ENCODE data around the gene VIM.

VIM gene

DNA sequence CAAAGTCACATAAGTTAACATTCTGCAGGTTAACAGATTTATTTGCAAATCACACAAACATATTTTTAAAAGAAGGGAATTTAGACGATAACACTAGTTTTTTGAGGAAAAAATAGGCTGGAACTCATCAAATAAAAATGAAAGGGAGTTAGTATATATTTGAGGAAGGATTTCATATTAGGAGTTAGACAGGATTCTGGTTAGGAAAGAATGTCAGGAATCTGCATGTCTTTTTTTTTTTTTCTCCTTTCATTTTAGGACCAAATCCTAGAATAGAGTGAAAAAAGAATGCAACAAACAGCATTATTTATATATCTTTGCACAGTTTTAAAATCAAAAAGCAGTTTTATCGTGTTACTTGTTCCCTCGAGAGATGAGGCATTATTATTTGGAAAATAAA, 17.7 kb upstream of the VIM start:
- DNase-seq: no peak

DNA sequence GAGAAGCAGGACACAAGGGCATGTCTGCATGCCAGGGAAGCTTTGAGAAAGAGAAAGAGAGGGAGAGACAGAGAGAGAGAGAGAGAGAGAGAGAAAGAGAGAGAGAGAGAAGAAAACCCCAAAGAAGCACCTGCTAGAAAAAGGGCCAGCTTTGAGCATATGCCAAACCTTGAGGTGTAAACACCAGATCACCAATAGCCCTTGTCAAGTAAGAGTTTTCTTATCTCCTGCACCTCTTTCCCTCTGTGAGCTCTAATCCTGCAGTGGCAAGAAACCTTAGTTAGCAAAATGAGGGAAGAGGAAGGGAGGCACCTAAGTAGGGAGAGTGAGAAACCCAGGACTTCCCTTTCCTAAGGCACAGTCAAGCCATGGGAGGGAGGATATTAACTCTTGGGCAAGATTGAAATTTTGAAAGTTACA, 15.2 kb upstream of the VIM start:
- no peak for DNase-seq

DNA sequence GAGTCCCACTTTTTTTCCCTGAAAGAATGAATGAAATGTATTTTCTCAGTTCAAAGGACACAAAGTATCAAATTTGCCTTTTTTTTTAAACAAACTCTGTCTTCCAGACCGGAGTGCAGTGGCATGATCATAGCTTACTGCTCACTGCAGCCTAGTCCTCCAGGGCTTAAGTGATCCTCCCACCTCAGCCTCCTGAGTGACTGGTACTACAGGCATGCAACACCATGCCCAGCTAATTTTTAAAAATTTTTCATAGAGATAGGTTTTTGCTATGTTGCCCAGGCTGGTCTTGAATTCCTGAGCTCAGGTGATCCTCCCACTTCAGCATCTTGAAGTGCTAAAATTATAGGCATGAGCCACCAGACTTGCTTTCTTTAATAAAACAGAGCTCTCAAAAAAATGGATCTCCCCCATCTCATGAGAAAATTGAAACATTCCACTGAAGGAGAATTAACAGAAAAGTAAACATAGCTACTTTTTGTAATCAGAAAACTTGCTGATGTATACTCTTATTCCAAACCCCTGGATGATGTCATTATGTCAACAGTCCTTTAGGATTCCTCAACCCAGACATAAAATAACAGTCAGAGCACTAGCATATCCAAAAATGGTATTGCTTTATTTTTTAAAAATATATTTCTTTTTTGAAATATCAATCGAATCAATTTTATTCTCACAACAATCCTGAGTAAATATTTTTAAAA, 14.2 kb upstream of the VIM start:
- no peak for DNase-seq

- DNase-seq: no peak
These were observed 13.5 kb upstream of the VIM start for GRCh38 chr10:17214526-17214925.

DNA sequence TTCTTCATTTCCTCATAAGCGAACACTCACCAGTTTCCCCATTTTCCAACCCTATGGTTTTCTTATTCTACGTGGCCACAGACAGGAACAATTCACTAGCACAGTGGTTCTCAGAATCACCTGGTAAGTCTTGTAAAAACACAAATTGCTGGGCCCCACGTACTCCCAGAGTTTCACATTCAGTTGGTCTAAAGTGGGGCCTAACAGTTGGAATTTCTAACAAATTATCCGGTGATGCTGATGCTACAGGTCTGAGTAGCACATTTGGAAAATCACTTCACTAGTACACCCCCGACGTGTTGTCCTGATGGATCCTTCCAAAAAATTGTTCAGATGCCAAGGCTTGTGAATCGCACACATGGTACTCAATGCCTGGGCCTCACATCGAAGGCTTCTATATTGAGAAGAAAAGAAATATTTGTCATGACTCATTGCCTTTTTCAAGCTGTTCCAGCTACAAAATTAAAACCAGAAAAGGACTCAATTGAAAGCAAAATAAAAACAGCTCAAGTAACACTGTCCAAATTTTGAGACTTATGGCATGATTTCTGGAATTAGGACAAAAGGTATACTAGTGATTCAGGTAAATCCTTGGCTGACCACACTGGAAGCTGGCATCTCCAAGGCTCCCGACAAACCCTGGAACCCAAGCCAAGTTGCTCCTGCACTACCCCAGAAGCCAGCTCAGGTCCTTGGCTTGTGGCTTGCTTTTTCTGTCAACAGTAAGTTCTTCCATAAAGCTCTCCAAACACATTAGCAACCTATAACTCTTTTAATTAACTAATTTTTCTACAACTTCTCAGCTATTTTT, 12.9 kb upstream of the VIM start:
- no peak for DNase-seq

GRCh38 chr10:17215782-17216122, 12.3 kb upstream of the VIM start:
- DNase-seq: no peak

- DNase-seq: no peak
These were observed 11.7 kb upstream of the VIM start for GRCh38 chr10:17216217-17216900.

- no peak for DNase-seq
These were observed 11.1 kb upstream of the VIM start for GRCh38 chr10:17216901-17217395.

DNA sequence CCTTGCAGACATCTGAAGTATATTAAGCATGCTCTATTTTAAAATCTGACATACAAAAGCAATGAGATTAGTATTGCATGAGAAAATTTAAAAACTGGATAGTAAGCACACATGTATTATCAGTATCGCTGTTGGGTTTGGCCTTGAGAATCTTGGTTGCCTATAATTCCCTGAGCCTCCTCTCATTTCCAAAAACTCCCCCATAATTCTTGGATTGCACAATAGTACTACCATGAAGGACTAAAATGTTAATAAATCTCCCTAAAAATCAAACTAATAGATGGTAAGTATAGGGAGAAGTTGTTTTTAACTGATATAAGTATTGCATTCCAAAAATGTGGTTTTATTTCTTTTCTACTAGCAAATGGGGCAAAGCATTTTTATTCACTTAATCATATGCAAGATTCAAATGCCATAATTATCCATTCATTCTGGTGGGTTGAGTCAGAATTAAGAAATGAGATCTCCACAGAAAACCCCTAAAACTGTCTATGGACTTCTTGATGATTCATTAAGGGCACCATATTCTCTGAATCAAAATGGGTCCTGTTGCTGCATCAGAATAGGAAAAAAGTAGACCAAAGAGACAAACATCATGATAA, 10.3 kb upstream of the VIM start:
- no peak for DNase-seq

- DNase-seq: no peak
These were observed 9.0 kb upstream of the VIM start for GRCh38 chr10:17219024-17219423.

DNA sequence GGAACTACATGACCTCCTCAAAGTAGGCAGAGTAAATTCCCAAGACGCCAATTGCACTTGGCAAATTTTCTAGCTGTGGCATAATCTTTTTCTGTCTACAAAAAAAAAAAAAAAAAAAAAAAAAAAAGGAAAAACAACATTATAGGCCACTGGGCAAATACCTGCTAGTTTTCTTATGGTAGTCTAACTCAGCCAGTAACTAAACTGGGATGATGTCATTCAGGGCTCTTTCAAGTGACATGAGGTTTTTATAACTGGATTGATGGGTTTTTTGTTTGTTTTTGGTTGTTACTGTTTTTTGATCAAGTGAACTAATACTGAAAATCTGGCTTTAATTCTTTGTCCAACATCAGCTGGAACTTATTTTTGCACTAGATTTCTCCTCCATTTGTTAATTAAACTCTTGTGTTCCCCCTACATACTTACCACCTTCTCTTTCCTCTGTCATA, 7.4 kb upstream of the VIM start:
- no peak for DNase-seq

- DNase-seq: no peak
These were observed 5.7 kb upstream of the VIM start for GRCh38 chr10:17222329-17222728.

GRCh38 chr10:17225808-17226207, 2.2 kb upstream of the VIM start:
- DNase-seq: no peak

DNA sequence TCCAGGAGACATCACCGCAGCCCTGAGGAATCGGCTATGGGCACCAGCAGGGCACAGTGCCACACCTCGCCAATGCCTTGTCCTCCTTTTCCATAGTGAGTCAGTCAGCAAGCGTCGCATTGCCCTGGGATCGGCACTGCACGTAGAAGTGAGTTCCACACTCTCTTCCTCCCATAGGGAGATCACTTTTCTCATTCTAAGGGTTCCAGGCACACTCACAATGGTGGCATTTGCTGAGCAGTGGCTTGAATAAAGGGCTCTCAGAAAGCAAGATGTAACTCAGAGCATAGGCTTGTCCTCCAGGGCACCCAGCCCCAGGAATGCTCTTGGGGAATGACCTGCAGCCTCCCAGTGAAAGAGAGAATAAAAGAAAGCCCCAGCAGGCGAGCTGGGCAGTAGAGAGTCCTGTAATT, 1.1 kb upstream of the VIM start:
- DNase-seq: no peak

- no peak for DNase-seq
These were observed 512 bp upstream of the VIM start for GRCh38 chr10:17227367-17228090.

DNA sequence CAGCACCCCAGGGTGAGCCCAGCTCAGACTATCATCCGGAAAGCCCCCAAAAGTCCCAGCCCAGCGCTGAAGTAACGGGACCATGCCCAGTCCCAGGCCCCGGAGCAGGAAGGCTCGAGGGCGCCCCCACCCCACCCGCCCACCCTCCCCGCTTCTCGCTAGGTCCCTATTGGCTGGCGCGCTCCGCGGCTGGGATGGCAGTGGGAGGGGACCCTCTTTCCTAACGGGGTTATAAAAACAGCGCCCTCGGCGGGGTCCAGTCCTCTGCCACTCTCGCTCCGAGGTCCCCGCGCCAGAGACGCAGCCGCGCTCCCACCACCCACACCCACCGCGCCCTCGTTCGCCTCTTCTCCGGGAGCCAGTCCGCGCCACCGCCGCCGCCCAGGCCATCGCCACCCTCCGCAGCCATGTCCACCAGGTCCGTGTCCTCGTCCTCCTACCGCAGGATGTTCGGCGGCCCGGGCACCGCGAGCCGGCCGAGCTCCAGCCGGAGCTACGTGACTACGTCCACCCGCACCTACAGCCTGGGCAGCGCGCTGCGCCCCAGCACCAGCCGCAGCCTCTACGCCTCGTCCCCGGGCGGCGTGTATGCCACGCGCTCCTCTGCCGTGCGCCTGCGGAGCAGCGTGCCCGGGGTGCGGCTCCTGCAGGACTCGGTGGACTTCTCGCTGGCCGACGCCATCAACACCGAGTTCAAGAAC, 1.1 kb downstream of the VIM start:
- peak; percentile 44 to 46 for DNase-seq

- peak in 1 of 2 donors; percentile 43 for DNase-seq
These were observed 1.6 kb downstream of the VIM start for GRCh38 chr10:17229717-17229966.

DNA sequence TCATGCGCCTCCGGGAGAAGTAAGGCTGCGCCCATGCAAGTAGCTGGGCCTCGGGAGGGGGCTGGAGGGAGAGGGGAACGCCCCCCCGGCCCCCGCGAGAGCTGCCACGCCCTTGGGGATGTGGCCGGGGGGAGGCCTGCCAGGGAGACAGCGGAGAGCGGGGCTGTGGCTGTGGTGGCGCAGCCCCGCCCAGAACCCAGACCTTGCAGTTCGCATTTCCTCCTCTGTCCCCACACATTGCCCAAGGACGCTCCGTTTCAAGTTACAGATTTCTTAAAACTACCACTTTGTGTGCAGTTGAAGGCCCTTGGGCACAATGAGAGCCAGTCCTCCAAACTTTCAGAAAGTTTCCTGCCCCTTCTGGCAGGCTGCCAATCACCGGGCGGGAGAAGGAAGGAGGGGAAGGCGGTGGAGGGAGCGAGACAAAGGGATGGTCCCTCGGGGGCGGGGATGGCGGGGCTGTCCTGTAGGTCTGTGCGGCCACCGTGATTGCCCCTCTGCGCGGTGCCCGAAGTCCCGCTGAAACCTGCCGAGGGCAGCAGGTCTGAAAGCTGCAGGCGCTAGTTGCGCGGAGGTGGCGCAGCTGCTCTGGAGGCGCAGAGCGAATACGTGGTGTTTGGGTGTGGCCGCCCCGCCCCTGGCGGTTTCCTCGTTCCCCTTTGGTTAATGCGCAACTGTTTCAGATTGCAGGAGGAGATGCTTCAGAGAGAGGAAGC, 2.1 kb downstream of the VIM start:
- peak; percentile 75 to 79 for DNase-seq

DNA sequence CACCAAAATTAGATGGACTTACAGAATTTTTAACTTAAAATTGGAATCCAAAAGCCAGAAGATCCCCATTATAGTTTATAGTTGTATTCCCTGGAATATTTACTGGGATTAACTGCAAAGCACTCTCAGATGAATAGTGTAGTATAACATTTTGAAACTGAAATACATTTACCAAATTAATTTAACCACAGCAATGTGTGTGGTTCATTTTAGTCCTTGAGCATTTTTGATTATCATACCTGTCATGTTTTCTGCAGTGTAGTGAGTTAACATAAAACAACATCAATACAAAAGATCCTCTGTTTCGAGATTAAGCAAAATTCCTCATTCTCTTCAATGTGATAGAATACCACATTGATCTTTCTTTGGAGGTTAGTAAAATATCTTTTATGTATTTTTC, 3.7 kb downstream of the VIM start:
- DNase-seq: no peak

DNA sequence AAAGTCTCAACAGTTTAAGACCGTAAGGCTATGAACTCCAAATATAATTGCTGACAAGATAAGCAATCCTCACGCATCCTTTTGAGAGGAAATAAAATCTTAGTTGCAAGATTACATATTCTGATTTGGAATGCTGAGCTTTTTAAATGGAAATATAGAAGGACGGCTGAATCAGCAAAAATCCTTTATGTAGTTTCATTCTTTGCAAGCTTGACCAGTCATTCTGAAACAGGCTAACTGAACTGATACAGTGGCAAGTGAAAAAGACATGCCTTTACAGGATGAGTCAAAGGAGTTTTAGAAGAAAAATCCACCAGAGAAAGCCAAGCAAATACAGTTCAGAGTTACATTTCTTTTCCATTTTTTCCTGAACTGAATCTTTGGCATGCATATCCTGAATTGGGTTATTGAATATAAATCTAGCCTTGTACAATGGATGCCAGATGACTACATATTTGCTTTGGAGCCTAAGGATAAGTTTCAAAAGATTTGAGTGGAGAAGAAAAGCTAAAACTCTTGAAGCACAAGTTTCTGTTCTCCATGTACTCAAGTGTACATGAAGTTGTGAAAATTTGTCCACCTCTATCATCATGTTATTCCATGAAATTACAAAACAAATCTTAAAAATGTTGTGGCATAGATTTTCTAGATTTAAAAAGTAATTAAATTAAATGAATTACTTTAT, 4.4 kb downstream of the VIM start:
- DNase-seq: no peak
